A673 (cell line): Measurements from ENCODE around the gene HOATZ. TPM values are rescaled to one million over a fixed set of nuclear protein-coding genes. Genes with fewer than 3 reads are reported as not detected.

Experiments
- BruUV-seq: library from RNA; stranded (reverse); fragments of 400-500 nt; replicated peaks from 2 replicates; lab custom pipeline; 2021; lab: Mats Ljungman, UMichigan
- CTCF ChIA-PET: fragments of 300-600 bp; sonication (Branson Sonifier 250); formaldehyde crosslinking; loops from one replicate; lab custom pipeline; 2022; ENCODE audit warnings: antibody characterized with exemption; lab: Charles Lee
- POLR2A ChIA-PET: fragments of 300-600 bp; sonication (Branson Sonifier 250); formaldehyde crosslinking; loops from one replicate; lab custom pipeline; 2022; ENCODE audit warnings: antibody characterized with exemption; ENCODE audit not compliant: low non-redundant PET; lab: Charles Lee
- DNase-seq: peaks from one replicate; pipeline ENCODE4 v3.0.0-alpha.2; 2015; ENCODE audit warnings: low spot score
- H3K27ac ChIP-seq: fragments of 200-600 bp; sonication (generic); 2 replicates; pipeline ENCODE4 v1.5.1; 2016; ENCODE audit warnings: mixed run types, low read depth, mild to moderate bottlenecking, mixed read lengths, antibody characterized with exemption, low read length; ENCODE audit not compliant: poor library complexity, severe bottlenecking
- H3K27me3 ChIP-seq: fragments of 200-600 bp; sonication (generic); replicated peaks from 2 replicates; pipeline ENCODE4 v1.6.1; 2017; ENCODE audit warnings: mixed run types, low read depth, mild to moderate bottlenecking, mixed read lengths, antibody characterized with exemption, low read length; ENCODE audit not compliant: insufficient read depth, poor library complexity
- H3K36me3 ChIP-seq: fragments of 200-600 bp; sonication (generic); 2 replicates; pipeline ENCODE4 v1.6.1; 2016; ENCODE audit warnings: mixed run types, mild to moderate bottlenecking, mixed read lengths, antibody characterized with exemption, low read length; ENCODE audit not compliant: insufficient read depth, poor library complexity, severe bottlenecking
- H3K4me1 ChIP-seq: fragments of 200-600 bp; sonication (generic); 2 replicates; pipeline ENCODE4 v1.6.1; 2017; ENCODE audit warnings: mixed run types, mild to moderate bottlenecking, mixed read lengths, antibody characterized with exemption, low read length; ENCODE audit not compliant: insufficient read depth, poor library complexity, severe bottlenecking
- H3K4me3 ChIP-seq: fragments of 200-600 bp; sonication (generic); 2 replicates; pipeline ENCODE4 v1.5.1; 2016; ENCODE audit warnings: low read depth, mixed run types, mild to moderate bottlenecking, mixed read lengths, low read length; ENCODE audit not compliant: poor library complexity, severe bottlenecking
- H3K9me3 ChIP-seq: fragments of 200-600 bp; sonication (generic); 2 replicates; pipeline ENCODE4 v1.6.1; 2016; ENCODE audit warnings: mixed run types, low read depth, mild to moderate bottlenecking, mixed read lengths, antibody characterized with exemption, low read length; ENCODE audit not compliant: poor library complexity, severe bottlenecking
- EZH2 ChIP-seq: fragments of 200-600 bp; sonication (generic); IDR thresholded peaks from 2 replicates; pipeline ENCODE4 v1.6.1; 2017; ENCODE audit warnings: borderline replicate concordance, low read depth, mild to moderate bottlenecking, mixed read lengths, antibody characterized with exemption, low read length; ENCODE audit not compliant: poor library complexity, severe bottlenecking
- intact Hi-C: fragments of 100-400 bp; cut with micrococcal nuclease; formaldehyde crosslinking; loops from one replicate; pipeline ENCODE4 v1.10.0; 2022; ENCODE audit not compliant: unreplicated experiment
- total RNA-seq: library from RNA; stranded (reverse); gene quantifications from 2 replicates; pipeline ENCODE4 v1.2.3, GENCODE V29; 2021
- TF ChIP-seq, protein P1 (sequence below): fragments of 300-800, 200-600 bp; sonication (generic); conservative IDR thresholded peaks from 2 replicates; pipeline ENCODE4 v1.5.1; 2017; ENCODE audit warnings: low read depth, mild to moderate bottlenecking, antibody characterized with exemption, low read length, moderate library complexity, mixed read lengths

HOATZ gene
- total RNA-seq, 1 experiment from 2014 or later: 0.58 TPM

DNA sequence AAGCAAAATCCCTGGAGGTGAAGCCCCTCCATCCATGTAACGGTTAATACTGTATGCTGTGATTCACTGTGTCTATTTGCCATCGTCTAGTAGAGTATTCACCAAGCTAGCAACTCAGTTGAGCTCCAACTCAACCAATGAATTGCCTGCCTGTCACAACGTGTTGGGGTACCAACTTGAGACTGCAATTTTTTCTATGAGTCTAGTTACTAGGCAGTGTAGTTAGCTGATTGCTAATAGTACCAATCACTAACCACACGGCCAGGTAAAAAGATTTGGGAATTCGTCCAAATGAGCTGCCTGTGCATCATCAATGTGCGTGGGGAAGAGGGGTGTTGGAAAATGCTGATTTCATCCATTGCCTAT lies 1.4 kb upstream of the HOATZ start:
- H3K27ac ChIP-seq: no peak overlapping the region
- intact Hi-C loops: no loop called here
- H3K4me1 ChIP-seq: peaks cover 15% of the 10 kb centered on the region
- no peaks in the 10 kb centered on the region for H3K27me3 ChIP-seq
- CTCF ChIA-PET: interaction anchor here (0.6 kb wide), 1 partner anchor 1761 kb away, joined by 4 read pairs; no protein-coding TSS in a partner anchor
- no peak for TF ChIP-seq EZH2
- TF ChIP-seq, protein P1, sequence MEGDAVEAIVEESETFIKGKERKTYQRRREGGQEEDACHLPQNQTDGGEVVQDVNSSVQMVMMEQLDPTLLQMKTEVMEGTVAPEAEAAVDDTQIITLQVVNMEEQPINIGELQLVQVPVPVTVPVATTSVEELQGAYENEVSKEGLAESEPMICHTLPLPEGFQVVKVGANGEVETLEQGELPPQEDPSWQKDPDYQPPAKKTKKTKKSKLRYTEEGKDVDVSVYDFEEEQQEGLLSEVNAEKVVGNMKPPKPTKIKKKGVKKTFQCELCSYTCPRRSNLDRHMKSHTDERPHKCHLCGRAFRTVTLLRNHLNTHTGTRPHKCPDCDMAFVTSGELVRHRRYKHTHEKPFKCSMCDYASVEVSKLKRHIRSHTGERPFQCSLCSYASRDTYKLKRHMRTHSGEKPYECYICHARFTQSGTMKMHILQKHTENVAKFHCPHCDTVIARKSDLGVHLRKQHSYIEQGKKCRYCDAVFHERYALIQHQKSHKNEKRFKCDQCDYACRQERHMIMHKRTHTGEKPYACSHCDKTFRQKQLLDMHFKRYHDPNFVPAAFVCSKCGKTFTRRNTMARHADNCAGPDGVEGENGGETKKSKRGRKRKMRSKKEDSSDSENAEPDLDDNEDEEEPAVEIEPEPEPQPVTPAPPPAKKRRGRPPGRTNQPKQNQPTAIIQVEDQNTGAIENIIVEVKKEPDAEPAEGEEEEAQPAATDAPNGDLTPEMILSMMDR: no peak
- POLR2A ChIA-PET: interaction anchor here (0.5 kb wide), 1 partner anchor 1159 kb away, joined by 3 read pairs; no protein-coding TSS in a partner anchor
- no peak for DNase-seq
- H3K4me3 ChIP-seq: peak overlapping the region; percentile 54
- H3K9me3 ChIP-seq: no peaks in the 10 kb centered on the region
- BruUV-seq: no TSS peak
- H3K36me3 ChIP-seq: no peaks in the 10 kb centered on the region

GRCh38 chr11:111515591-111515990 lies 1.0 kb downstream of the HOATZ start:
- DNase-seq: peak; percentile 31
- no TSS peak for BruUV-seq
- Histone ChIP-seq H3K9me3 (no peaks in the 10 kb centered on the region), H3K36me3 (no peaks in the 10 kb centered on the region), H3K4me1 (peaks cover 26% of the 10 kb centered on the region), H3K4me3 (no peak overlapping the region), H3K27ac (no peak overlapping the region), H3K27me3 (no peaks in the 10 kb centered on the region)
- intact Hi-C loops: no loop called here
- CTCF ChIA-PET: no interaction called here
- POLR2A ChIA-PET: no interaction called here
- no peak for TF ChIP-seq EZH2
- TF ChIP-seq, protein P1: no peak

DNA sequence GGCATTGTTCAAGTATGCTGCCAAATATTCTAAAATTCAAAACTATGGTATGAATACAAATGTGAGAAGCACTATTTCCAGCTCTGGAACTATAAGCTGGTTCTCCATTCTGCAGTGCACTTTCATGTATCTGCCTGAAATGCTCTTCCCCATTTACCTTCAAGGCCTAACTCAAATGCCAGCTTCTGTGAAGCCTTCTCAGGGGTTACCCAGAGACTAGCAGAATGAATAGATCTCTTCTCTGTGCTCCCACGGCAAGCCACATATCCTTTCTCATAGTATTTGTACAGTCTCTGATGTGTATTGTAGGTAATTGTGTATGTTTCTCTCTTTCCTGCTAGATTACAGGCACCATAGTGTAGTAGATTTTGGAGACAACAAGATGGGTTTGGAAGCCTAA lies 4.1 kb downstream of the HOATZ start:
- ChIA-PET CTCF (no interaction called here), POLR2A (no interaction called here)
- Histone ChIP-seq H3K27me3 (no peaks in the 10 kb centered on the region), H3K4me3 (no peak overlapping the region), H3K27ac (no peak overlapping the region), H3K36me3 (no peaks in the 10 kb centered on the region), H3K9me3 (no peaks in the 10 kb centered on the region), H3K4me1 (peaks cover 31% of the 10 kb centered on the region)
- TF ChIP-seq, protein P1: no peak
- TF ChIP-seq EZH2: no peak
- no TSS peak for BruUV-seq
- intact Hi-C loops: no loop called here
- DNase-seq: no peak
